HEK293T (cell line): Measurements from ENCODE around the gene VEPH1.

Experiments
- ARNT ChIP-seq: fragments of 450-650 bp; IDR thresholded peaks from 2 replicates; pipeline ENCODE4 v1.6.1; 2017; ENCODE audit warnings: mild to moderate bottlenecking
- BHLHE40 ChIP-seq: fragments of 450-650 bp; IDR thresholded peaks from 2 replicates; pipeline ENCODE4 v1.6.1; 2016; ENCODE audit warnings: mild to moderate bottlenecking, moderate library complexity, borderline replicate concordance
- HDGF ChIP-seq: fragments of 450-650 bp; IDR thresholded peaks from 2 replicates; pipeline ENCODE4 v1.6.1; 2017; ENCODE audit warnings: antibody characterized with exemption, borderline replicate concordance
- LEF1 ChIP-seq: fragments of 450-650 bp; IDR thresholded peaks from 2 replicates; pipeline ENCODE4 v1.6.1; 2017; ENCODE audit warnings: mild to moderate bottlenecking, borderline replicate concordance
- PKNOX1 ChIP-seq: fragments of 450-650 bp; IDR thresholded peaks from 2 replicates; pipeline ENCODE4 v1.6.1; 2016
- SP1 ChIP-seq: fragments of 450-650 bp; IDR thresholded peaks from 2 replicates; pipeline ENCODE4 v1.6.1; 2017
- SUZ12 ChIP-seq: fragments of 450-650 bp; IDR thresholded peaks from 2 replicates; pipeline ENCODE4 v1.6.1; 2016; ENCODE audit warnings: mild to moderate bottlenecking
- TARDBP ChIP-seq: fragments of 450-650 bp; IDR thresholded peaks from 2 replicates; pipeline ENCODE4 v1.6.1; 2016

GRCh38 chr3:157305392-157305791 is 197.8 kb downstream of the VEPH1 start:
- no peak for TF ChIP-seq SUZ12
- TF ChIP-seq HDGF = no peak
- no peak for TF ChIP-seq BHLHE40
- no peak for TF ChIP-seq ARNT
- no peak for TF ChIP-seq LEF1
- no peak for TF ChIP-seq PKNOX1
- TF ChIP-seq SP1 = no peak
- no peak for TF ChIP-seq TARDBP
